Activated CD8-positive, alpha-beta memory T cell treated with anti-CD3 and anti-CD28 coated beads for 48 hours (primary cell): ENCODE data around the gene SHPK.

Experiments used
- DNase-seq, 3 experiments: peaks; one replicate each; pipeline ENCODE4 v3.0.0-alpha.2; 2020; ENCODE audit warnings: low read depth in 2 of 3, low spot score in 2 of 3

Gene SHPK

DNA sequence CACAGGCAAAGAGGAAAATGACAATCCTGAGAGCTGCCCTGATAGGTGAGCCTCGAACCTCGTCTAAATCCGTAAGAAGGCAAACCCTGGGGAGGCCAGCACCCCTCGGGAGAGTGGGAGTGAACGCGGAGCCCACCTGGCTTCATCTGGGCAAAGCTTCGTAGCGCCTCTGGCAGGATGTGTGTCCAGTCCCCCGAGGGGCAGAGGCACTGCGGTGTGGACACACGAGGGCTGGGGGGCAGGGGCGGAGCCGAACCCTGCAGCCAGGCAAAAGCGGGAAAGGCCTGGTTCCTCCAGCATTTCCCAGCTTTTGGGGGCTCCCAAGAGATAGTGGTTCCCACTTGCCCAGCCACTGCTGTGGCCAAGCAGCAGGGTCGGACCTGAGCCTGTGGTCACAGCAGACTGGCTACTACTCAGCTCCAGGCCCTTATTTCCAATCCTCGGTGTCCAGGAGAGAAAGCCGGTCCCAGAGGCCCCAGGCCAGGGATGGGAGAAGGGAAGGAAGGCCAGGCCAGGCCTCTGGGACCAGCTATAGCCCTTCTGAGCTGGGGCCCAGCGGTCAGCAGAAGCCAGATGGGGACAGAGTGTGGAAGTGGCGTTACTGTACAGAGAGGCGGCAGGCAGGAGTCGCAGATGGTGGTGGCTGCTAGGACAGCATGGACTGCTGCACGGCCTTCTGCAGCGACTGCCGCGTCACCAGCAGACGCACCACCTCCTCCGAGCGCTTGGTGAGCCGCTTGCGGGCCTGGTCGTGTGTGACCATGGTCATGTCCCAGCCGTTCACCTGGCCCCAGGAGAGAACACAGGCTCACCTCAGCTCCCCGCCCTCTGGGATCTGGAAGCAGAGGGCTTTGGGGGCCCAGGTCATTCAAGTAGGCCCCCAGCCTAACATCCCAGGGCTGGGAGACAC is 27.3 kb upstream of the SHPK start:
- no peak for DNase-seq

DNA sequence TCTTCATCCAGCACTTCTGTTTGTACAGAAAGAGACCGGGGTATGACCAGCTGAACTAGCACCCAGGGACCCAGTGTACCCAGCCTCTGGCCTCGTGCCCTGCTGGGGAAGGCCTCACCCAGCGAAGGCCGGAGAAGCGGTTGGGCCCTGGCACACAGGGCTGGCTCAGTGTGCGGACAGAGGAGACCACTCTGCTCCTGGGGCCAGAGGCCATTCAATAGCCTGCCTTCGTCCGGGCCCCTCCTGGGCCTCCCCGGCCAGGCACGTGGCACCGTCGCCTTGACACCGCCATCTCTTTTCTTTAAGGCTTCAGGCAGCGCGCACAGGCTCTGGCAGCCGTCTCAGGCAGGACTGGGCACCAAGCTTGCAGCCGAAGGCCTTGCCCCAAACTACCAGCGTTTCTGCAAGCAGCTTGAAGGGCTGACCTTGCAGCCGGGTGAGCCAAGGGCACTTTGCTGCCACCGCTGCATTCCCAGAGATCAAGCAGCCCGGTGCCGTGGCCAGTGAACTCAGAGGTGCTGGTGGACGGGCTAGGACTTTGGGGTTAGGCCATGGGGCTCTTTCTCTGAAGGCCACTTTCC is 24.4 kb upstream of the SHPK start:
- DNase-seq, result no peak

DNA sequence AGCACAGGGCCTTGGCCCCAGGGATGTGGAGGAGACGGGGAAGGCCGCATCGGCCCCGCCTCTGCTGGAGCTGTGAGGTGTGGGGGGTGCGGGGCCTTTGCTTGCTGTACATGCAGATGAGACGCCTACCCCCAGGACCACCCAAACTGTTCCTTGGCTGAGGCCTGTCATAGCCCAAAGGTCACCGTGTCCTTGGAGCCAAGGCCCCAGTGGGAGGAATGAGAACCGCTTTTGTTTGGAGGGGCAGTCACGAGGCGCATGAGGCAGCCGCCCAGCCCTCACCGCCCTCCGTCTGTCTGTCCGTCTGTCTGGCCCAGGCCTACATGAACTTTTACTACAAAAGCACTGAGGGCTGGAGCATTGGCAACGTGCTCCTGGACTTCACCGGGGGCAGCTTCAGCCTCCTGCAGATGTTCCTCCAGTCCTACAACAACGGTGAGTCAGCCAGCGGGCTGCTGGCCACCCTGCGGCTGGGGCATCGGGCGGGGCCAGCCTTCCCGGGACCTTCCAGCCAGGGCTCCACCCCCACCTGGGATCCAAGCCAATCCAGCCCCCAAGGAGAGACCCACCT is 23.6 kb upstream of the SHPK start:
- no peak for DNase-seq

DNA sequence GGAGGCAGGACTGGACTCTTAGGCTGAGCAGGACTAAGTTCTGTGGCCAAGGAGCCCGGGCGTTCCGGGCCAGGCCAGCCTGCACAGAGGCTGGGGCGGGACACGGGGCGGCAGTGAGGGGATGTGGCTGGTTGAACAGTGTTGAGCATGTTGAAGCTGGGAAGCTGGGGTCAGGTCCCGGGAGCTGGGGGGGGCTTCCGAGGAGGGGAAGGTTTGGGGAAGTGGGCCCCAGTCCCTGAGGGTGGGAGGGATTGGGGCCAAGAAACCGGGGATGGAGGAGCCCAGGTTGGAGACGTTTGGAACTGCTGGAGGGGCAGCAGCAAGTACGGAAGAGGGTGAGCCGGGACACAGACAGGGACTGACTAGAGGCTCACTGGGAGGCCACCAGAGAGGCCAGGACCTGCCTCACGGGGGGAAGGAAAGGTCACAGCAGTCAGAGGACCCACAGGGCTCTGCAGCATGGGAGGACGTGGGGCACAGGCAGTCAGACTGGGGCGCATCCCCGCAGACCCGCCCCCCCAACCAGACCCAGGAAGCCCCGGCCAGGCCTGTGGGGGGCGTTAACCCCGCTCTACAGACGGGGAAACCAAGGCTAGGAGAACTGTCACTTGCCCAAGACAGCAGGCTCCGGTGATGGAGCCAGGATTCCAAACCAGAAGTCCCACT is 22.9 kb upstream of the SHPK start:
- no peak for DNase-seq

DNA sequence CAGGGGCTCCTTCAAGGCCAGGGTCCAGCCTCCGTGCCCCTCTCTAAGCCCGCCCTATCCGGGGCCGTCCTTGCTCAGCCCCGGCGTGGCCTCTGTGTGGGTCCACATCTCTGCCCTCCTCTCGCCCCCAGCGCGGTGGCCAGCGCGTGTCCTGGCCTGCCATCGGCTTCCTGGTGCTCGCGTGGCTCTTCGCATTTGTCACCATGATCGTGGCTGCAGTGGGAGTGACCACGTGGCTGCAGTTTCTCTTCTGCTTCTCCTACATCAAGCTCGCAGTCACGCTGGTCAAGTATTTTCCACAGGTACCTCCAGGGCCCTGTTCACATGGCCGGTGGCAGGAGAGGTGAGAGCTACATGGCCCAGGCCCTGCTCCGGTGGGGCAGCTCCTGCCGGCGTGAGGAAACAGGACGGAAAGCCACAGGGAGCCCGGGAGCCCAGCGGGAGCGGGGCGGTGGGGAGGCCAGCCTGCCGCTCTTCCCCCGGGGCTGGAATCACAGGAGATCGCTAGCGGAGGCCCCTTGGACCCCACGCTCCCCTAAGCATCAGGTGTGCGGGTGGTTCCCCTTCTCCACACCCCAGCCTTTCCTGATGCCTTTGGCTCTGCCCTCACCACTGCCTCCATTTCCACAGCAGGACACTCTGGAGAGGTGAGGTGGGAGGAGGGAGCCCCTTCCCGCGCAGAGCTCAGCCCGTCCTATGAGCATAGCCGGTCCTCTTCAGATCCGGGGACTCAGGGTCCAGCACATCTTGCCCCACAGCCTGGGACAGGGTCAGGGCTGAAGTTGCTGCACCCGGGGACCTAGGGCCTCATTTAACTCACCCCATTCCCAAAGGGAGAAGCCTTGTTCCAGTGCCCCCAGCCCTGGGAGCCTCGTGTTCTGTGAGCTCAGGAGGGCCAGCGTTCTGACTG is 22.1 kb upstream of the SHPK start:
- DNase-seq, result no peak

DNA sequence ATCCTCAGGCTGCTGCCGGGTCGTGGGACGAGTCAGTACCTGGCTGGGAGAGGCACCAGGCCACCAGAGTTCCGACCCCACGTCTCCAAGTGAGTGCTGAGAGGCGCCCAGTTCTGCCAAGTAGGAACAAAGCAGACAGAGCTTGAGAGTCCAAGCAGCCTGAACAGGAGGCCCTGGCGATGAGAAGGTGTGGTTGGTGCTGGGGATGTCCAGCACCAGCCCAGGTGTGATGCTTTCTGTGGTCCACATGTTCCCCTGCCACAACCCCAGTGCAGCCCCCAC is 21.5 kb upstream of the SHPK start:
- DNase-seq, result no peak

DNA sequence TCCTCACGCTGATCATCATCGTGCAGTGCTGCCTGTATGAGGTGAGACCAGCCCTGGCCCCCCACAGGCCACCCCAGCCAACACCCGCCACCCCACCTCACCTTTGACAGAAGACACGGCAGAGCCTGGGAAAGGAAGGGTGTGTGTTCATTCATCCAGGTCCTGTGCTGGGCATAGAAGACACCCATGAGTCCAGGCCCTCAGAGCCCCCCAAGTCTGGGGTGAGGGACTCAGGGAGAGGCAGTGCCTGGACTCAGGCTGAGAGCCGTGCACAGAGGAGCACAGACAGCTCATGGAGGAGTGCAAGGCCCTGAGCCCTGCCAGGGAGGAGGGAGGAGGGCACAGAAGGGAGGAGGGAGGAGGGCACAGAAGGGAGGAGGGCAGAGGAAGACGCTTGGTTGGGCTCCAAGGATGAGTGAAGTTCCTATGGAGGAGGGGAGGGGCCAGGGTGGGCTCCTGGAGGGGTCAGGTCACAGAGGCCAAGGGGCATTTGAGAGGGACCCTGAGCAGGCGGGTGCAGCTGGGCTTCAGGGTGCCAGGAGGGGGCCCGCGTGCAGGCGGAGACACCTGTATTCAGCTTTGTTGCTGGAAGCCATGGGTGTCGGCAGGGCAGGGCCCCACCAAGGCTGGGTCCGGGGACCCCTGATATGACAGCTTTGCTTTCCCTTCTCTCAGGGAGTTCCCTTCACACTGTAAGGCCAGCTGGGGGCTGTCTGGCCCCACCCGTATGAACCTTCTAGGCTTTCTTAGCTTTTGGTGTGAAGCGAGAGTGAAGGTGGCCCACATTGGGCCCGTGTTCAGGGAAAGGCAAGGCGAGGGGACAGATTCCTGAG is 20.9 kb upstream of the SHPK start:
- no peak for DNase-seq

DNA sequence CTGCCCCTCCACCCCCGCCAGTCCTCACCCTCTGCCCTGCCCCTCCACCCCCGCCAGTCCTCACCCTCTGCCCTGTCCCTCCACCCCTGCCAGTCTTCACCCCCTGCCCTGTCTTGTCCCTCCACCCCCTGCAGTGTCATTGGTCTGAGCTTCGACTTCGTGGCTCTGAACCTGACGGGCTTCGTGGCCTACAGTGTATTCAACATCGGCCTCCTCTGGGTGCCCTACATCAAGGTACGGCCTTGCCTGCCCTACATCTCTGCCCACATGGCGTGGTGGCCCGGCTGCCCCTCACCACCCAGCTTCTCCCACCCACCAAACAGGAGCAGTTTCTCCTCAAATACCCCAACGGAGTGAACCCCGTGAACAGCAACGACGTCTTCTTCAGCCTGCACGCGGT is 20.3 kb upstream of the SHPK start:
- no peak for DNase-seq

DNA sequence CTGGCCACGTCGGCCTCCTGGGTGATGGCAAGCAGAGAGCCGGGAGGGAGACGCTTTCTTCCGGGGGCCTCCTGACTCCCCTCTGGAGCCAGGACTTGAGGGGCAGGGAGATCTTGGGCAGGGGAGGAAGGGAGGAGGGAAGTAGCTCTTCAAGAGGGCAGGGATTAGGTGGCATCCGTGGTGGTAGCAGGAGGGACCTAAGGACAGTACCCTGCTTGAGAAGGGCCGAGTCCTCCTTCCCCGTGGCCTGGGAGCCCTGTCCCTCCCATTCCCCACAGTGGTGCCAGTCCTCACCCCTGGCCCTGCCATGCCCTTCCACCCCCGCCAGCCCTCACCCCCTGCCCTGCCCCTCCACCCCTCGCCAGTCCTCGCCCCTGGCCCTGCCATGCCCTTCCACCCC is 19.7 kb upstream of the SHPK start:
- DNase-seq, result no peak

DNA sequence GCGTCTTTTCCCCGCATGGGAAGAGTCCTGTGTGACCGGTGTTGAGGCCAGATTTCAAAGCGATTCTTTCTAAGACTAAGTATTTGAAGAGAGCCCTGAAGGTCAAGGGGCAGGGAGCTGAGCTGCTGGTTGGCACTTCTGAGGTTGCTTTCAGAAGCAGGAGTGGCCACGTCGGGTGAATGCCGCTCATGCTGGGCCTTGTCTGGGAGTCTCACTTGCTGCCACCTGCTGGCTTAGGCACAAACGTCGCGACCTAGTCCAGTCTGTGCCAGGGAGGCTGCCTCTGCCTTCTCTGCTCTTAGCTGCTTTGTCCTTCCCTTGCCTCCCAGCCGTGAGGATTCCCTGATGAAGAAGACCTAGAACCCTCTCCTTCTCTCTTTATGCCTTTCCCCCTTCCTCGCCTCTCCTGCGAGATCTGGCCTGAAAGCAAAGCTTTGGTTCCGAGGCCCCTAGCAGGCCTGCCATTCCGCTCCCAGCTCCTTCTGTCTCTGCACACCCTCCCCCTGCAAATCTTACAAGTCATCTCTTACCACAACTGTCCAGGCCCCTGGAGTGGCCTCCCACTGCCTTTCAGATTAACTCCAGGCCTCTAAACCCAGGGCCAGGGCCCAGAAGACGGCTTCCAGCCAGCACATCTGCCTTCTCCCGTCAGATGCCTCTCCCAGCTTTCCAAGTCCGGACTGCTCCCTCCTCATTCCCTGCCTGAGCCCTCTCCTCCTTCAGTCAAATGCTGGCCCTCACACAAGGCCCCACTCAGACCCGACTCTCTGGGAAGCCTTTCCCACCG is 11.9 kb upstream of the SHPK start:
- no peak for DNase-seq

DNA sequence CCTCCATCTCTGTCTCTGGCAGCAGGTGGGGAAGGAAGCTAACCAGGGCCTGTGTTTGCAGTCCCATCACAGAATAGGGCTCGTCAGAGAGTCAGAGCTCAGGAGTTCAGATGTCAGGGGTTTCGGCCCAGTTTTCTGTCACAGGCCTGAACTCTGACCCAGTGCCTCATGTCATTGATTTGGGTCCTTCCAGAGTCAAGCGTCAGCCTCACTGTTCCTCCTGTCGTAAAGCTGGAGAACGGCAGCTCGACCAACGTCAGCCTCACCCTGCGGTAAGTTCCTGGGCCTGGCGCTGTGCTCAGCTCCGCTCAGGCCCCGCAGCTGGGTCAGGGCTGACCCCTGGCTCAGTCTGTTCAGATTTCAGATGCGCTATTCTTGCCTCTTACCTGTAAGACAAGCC is 11.2 kb upstream of the SHPK start:
- DNase-seq, result no peak

DNA sequence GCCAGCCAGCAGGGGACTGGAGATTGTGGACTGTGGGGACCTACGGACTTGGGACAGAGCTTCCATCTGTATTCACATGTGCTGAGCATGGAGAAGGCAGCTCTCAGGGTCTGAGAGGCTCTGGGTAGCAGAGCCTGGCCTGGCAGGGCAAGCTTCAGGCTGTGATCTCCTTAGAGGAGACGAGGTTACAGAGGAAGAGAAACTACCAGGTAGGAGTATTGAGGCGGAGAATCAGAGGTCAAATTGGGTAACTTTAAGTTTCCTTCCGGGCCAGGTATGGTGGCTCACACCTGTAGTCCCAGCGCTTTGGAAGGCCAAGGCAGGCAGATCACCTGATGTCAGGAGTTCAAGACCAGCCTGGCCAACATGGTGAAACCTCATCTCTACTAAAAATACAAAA is 9.3 kb upstream of the SHPK start:
- no peak for DNase-seq

DNA sequence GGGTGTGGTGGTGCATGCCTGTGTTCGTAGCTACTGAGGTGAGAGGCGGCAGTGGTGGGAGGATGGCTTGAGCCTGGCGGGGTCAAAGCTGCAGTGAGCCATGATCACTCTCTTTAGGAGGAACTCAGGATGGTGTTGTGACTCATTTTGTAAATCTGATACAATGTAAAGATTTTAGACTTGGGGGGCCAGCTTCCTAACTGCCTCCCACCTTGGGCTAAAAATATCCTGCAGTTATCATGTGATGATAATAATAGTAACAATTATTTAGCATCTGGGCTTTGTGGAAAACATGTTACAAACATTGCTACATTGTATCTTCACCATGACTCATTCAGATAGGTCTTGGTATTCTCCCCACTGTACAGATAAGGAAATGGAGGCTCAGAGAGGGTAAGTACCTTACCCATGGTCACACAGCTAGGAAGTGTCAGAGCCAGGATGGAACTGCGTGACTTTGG is 7.9 kb upstream of the SHPK start:
- DNase-seq, result no peak

DNA sequence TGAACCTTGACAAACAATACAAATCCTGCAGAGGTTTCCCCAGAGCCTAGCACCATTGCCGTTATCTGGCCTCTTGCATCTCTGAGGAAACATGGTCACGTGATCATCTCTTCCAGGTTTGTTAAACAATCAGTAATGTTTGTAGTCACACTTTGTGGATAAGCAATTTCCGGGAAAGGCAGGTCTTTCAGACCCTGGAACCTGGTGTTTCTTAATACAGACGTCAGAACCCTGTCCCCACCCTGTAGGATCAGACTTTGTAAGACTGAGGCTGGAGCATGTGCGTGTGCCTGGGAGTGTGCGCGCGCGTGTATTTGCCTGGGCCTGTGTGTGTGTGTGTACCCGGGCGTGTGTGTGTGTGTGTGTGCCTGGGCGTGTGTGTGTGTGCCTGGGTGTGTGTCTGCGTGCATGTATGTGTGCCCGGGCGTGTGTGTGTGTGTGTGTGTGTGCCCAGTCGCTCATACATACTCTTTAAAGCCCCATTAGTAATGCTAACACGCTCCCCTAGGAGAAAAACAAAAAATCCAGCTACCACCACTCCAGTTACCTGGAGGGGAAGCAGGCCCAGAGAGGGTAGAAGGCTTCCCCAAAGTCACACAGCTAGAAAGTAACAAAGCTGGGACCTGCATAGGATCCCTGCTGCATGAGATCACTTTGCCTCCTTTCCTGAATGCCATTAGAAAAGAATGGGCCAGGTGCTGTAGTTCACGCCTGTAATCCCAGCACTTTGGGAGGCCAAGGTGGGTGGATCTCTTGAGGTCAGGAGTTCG is 5.9 kb upstream of the SHPK start:
- DNase-seq, result no peak

DNA sequence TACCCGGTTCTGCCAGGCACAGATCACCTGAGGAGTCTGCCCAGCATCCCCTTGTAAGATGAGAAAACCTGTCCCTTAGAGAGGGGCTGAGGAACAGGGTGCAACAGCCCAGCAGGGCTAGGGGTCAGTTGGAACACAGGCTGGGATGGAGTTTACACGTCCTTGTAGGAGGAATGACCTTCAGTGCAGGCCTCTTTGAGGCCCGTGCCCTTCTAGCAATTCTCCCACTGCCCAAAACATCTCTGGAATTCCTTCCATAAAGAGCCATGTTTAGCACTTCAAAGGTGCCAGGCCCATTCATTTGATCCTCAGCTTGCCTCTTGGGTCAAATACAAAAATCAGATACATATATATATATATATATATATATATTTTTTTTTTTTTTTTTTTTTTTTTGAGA is 5.0 kb upstream of the SHPK start:
- no peak for DNase-seq

DNA sequence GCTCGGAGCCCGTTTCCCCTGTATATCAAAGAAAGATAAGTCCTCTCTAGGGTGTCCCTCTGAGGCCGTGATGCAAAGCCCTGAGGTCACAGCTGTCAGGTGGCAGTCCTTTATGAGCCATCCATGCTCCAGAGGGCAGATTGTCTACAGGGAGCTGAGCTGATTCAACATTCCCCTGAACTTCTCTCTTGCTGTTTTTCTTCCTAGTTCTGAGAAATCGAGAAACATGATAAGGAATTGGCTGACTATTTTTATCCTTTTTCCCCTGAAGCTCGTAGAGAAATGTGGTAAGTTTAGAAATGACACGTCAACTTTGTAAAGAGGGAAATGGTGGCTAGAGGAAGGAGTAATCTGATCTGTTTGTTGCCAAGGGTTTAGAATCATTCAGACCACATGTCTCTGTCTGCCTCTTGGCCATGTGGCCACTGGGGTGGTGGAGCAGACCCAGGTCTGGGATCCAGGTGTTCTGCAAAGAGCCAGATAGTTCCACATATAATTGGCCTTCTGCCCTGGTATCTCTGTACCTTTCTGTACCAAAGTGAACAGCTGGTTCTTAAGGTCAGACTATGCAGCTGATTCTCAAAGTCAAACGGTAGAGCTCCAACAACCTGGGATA is 4.0 kb upstream of the SHPK start:
- DNase-seq, result peak in 1 of 3 experiments; percentile 23

DNA sequence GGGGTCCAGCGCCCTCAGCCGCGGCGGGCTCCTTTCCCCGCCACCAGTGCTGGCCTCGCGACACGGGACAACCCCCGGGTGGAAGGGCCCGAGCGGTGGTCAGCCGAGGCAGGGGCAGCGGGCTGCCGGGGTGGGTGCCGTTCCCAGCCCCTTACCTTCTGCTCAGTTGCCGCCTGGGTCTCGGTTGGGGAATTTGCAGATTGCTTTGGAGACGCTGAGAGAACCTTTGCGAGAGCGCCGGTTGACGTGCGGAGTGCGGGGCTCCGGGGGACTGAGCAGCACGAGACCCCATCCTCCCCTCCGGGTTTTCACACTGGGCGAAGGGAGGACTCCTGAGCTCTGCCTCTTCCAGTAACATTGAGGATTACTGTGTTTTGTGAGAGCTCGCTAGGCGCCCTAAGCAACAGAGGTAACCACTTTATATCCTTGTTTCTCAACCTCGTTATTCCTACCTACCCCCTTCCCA is 891 bp upstream of the SHPK start:
- DNase-seq, result no peak
